ENCODE data around the gene DKK2. TPM values are rescaled to one million over a fixed set of nuclear protein-coding genes. Genes with fewer than 3 reads are reported as not detected.
"Not testable (repeated sequence)": the region's sequence is repeated elsewhere in the genome, so short reads cannot be mapped to it uniquely, and the experiment has no call there.

DKK2 gene
- total and polyA plus RNA-seq, 2 experiments from 2014 or later, result 3.2 to 4.3 TPM

- no peaks in the 10 kb centered on the region for H3K9me2 ChIP-seq (ENCODE audit: insufficient read depth)
- H3K9ac ChIP-seq, result no peak overlapping the region
- H3K4me3 ChIP-seq, result no peak overlapping the region
- H3K4me1 ChIP-seq (ENCODE audit: insufficient read depth), result no peaks in the 10 kb centered on the region
- in situ Hi-C loops (cut with MboI), result loop anchor here (10.0 kb wide), 1 partner anchor 535 kb away; no protein-coding TSS in a partner anchor
- DNase-seq, result no peak
- no peak overlapping the region for H2AFZ ChIP-seq
- H4K20me1 ChIP-seq (ENCODE audit: insufficient read depth), result no peaks in the 10 kb centered on the region
- H3K36me3 ChIP-seq (ENCODE audit: low read depth), result no peaks in the 10 kb centered on the region
- WGBS, 2 experiments (ENCODE audit: low coverage in 1 of 2, low lambda C conversion rate in 2 of 2, missing lambda C conversion rate in 2 of 2), result 85 to 86% methylated on average over 1 of the region's 1 CpG
- no peak overlapping the region for H3K27ac ChIP-seq
- H3K79me2 ChIP-seq (ENCODE audit: insufficient read depth), result no peaks in the 10 kb centered on the region
- no peaks in the 10 kb centered on the region for H3K9me3 ChIP-seq (ENCODE audit: low read depth)
- H3K27me3 ChIP-seq (replicated peaks; ENCODE audit: insufficient read depth), result no peaks in the 10 kb centered on the region
- no peaks in the 10 kb centered on the region for H3F3A ChIP-seq (ENCODE audit: insufficient read depth)
- TF ChIP-seq EZH2phosphoT487 (IDR thresholded peaks at IDR 0.05; ENCODE audit: insufficient read depth, low read depth) (no peak), EZH2 (IDR thresholded peaks at IDR 0.05; ENCODE audit: insufficient read depth, poor library complexity, severe bottlenecking) (no peak)
- H3K4me2 ChIP-seq (ENCODE audit: unreplicated experiment), result no peak overlapping the region
These were observed 126.5 kb downstream of the DKK2 start for GRCh38 chr4:106909486-106910188.

- 83 to 91% methylated on average over 11 of the region's 11 CpGs for WGBS, 2 experiments (ENCODE audit: low coverage in 1 of 2, low lambda C conversion rate in 2 of 2, missing lambda C conversion rate in 2 of 2)
- H3K9me2 ChIP-seq (ENCODE audit: insufficient read depth); H3K4me2 ChIP-seq (ENCODE audit: unreplicated experiment); H3K9ac ChIP-seq; H3K79me2 ChIP-seq (ENCODE audit: insufficient read depth); H3K9me3 ChIP-seq (ENCODE audit: low read depth); H3K27ac ChIP-seq; H4K20me1 ChIP-seq (ENCODE audit: insufficient read depth); H3K36me3 ChIP-seq (ENCODE audit: low read depth); H3F3A ChIP-seq (ENCODE audit: insufficient read depth); DNase-seq; H2AFZ ChIP-seq; H3K4me3 ChIP-seq; H3K4me1 ChIP-seq (ENCODE audit: insufficient read depth); H3K27me3 ChIP-seq (replicated peaks; ENCODE audit: insufficient read depth): not testable (repeated sequence)
- in situ Hi-C loops (cut with MboI), result loop anchor here (10.0 kb wide), 1 partner anchor 533 kb away; no protein-coding TSS in a partner anchor
These were observed 128.1 kb downstream of the DKK2 start for GRCh38 chr4:106908049-106908448.

- no peak overlapping the region for H3K9ac ChIP-seq
- H3K9me3 ChIP-seq (ENCODE audit: low read depth), result no peaks in the 10 kb centered on the region
- H3K36me3 ChIP-seq (ENCODE audit: low read depth), result no peaks in the 10 kb centered on the region
- no peak overlapping the region for H3K4me3 ChIP-seq
- no peaks in the 10 kb centered on the region for H3F3A ChIP-seq (ENCODE audit: insufficient read depth)
- no peaks in the 10 kb centered on the region for H3K4me1 ChIP-seq (ENCODE audit: insufficient read depth)
- no peaks in the 10 kb centered on the region for H3K9me2 ChIP-seq (ENCODE audit: insufficient read depth)
- TF ChIP-seq EZH2phosphoT487 (IDR thresholded peaks at IDR 0.05; ENCODE audit: insufficient read depth, low read depth) (no peak), EZH2 (IDR thresholded peaks at IDR 0.05; ENCODE audit: insufficient read depth, poor library complexity, severe bottlenecking) (no peak)
- no peaks in the 10 kb centered on the region for H4K20me1 ChIP-seq (ENCODE audit: insufficient read depth)
- DNase-seq, result no peak
- H3K4me2 ChIP-seq (ENCODE audit: unreplicated experiment), result no peak overlapping the region
- no peaks in the 10 kb centered on the region for H3K79me2 ChIP-seq (ENCODE audit: insufficient read depth)
- in situ Hi-C loops (cut with MboI), result loop anchor here (10.0 kb wide), 1 partner anchor 532 kb away; no protein-coding TSS in a partner anchor
- no peaks in the 10 kb centered on the region for H3K27me3 ChIP-seq (replicated peaks; ENCODE audit: insufficient read depth)
- 49 to 54% methylated on average over 2 of the region's 2 CpGs for whole genome bisulfite sequencing, 2 experiments (ENCODE audit: low coverage in 1 of 2, low lambda C conversion rate in 2 of 2, missing lambda C conversion rate in 2 of 2)
- no peak overlapping the region for H3K27ac ChIP-seq
- no peak overlapping the region for H2AFZ ChIP-seq
These were observed 128.9 kb downstream of the DKK2 start for GRCh38 chr4:106907216-106907615.

GRCh38 chr4:106906728-106907127 is 129.4 kb downstream of the DKK2 start:
- Histone ChIP-seq H4K20me1 (ENCODE audit: insufficient read depth) (no peaks in the 10 kb centered on the region), H3K27ac (no peak overlapping the region), H3K4me2 (ENCODE audit: unreplicated experiment) (no peak overlapping the region), H3K9me2 (ENCODE audit: insufficient read depth) (no peaks in the 10 kb centered on the region), H2AFZ (no peak overlapping the region), H3K9me3 (ENCODE audit: low read depth) (no peaks in the 10 kb centered on the region), H3K4me1 (ENCODE audit: insufficient read depth) (no peaks in the 10 kb centered on the region), H3F3A (ENCODE audit: insufficient read depth) (no peaks in the 10 kb centered on the region), H3K4me3 (no peak overlapping the region), H3K9ac (no peak overlapping the region), H3K27me3 (replicated peaks; ENCODE audit: insufficient read depth) (no peaks in the 10 kb centered on the region), H3K79me2 (ENCODE audit: insufficient read depth) (no peaks in the 10 kb centered on the region), H3K36me3 (ENCODE audit: low read depth) (no peaks in the 10 kb centered on the region)
- TF ChIP-seq EZH2phosphoT487 (IDR thresholded peaks at IDR 0.05; ENCODE audit: insufficient read depth, low read depth), result no peak
- TF ChIP-seq EZH2 (IDR thresholded peaks at IDR 0.05; ENCODE audit: insufficient read depth, poor library complexity, severe bottlenecking), result no peak
- DNase-seq, result no peak
- WGBS, 2 experiments (ENCODE audit: low coverage in 1 of 2, low lambda C conversion rate in 2 of 2, missing lambda C conversion rate in 2 of 2), result 62 to 69% methylated on average over 1 of the region's 1 CpG
- in situ Hi-C loops (cut with MboI), result loop anchor here (10.0 kb wide), 1 partner anchor 532 kb away; no protein-coding TSS in a partner anchor
